Endothelial cell of umbilical vein (primary cell): Measurements from ENCODE around the gene LMAN2. TPM values are rescaled to one million over a fixed set of nuclear protein-coding genes. Genes with fewer than 3 reads are reported as not detected.
"Not testable (repeated sequence)": the region's sequence is repeated elsewhere in the genome, so short reads cannot be mapped to it uniquely, and the experiment has no call there.

ENCODE experiments used
- BruUV-seq: library from RNA; stranded (reverse); fragments of 400-500 nt; replicated peaks from 2 replicates; lab custom pipeline; 2021; lab: Mats Ljungman, UMichigan
- CTCF ChIA-PET: fragments of 300-600, 350-600 bp; sonication (Branson Sonifier 250); formaldehyde crosslinking; loops from one replicate; lab custom pipeline; 2021; ENCODE audit warnings: antibody characterized with exemption, inconsistent platforms; lab: Charles Lee
- POLR2A ChIA-PET: fragments of 300-600, 350-600 bp; sonication (Branson Sonifier 250); formaldehyde crosslinking; loops from one replicate; lab custom pipeline; 2021; ENCODE audit warnings: antibody characterized with exemption, inconsistent platforms; lab: Charles Lee
- DNase-seq: peaks from one replicate; pipeline ENCODE4 v3.0.0-alpha.2; 2011; ENCODE audit warnings: low read depth, low spot score
- FAIRE-seq: peaks from 2 replicates; lab custom pipeline; 2011; peaks lifted over from hg19 to GRCh38; lab: Jason Lieb, UNC
- H2AFZ ChIP-seq: 2 replicates; pipeline ENCODE4 v1.6.0; 2012; ENCODE audit warnings: low read depth, low read length, control low read depth, inconsistent platforms
- H3K27ac ChIP-seq: 2 replicates; pipeline ENCODE4 v1.5.1; 2011; ENCODE audit warnings: low read depth, mild to moderate bottlenecking, control low read depth, low read length, moderate library complexity; ENCODE audit not compliant: insufficient read depth
- H3K27me3 ChIP-seq, 2 experiments: 2 replicates each; pipeline versions ENCODE4 v1.6.0 to v1.6.1; 2011; ENCODE audit warnings: low read length in 2 of 2, mixed read lengths in 1 of 2; ENCODE audit not compliant: control insufficient read depth in 2 of 2, insufficient read depth in 2 of 2
- H3K36me3 ChIP-seq, 2 experiments: 2 replicates in 1 of 2; 3 replicates in 1 of 2; pipeline ENCODE4 v1.5.1; 2011; ENCODE audit warnings: low read length in 2 of 2, mild to moderate bottlenecking in 1 of 2, moderate library complexity in 1 of 2; ENCODE audit not compliant: control insufficient read depth in 2 of 2, insufficient read depth in 2 of 2; ENCODE audit errors: extremely low read depth in 1 of 2
- H3K4me1 ChIP-seq: 3 replicates; pipeline ENCODE4 v1.5.1; 2011; ENCODE audit warnings: mild to moderate bottlenecking, low read length; ENCODE audit not compliant: control insufficient read depth, insufficient read depth; ENCODE audit errors: extremely low read depth
- H3K4me2 ChIP-seq: 2 replicates; pipeline ENCODE4 v1.6.1; 2011; ENCODE audit warnings: low read length, control low read depth, mixed read lengths; ENCODE audit not compliant: insufficient read depth
- H3K4me3 ChIP-seq, 3 experiments: fragments of 200-600 bp in 1 of 3; sonication (generic), shearing (Covaris generic) in 1 of 3; replicated peaks in 1 of 3; 2 replicates each; pipeline ENCODE4 v1.5.1; 2011 to 2016; ENCODE audit warnings: control low read depth in 3 of 3, low read length in 3 of 3, mild to moderate bottlenecking in 2 of 3, inconsistent platforms in 1 of 3, low read depth in 1 of 3, moderate library complexity in 1 of 3; ENCODE audit not compliant: insufficient read depth in 1 of 3
- H3K79me2 ChIP-seq: 2 replicates; pipeline ENCODE4 v1.6.0; 2012; ENCODE audit warnings: low read length, inconsistent platforms; ENCODE audit not compliant: control insufficient read depth, insufficient read depth
- H3K9ac ChIP-seq: replicated peaks from 2 replicates; pipeline ENCODE3; 2011; ENCODE audit warnings: low read length, control low read depth; ENCODE audit not compliant: insufficient read depth; ENCODE audit errors: extremely low read depth
- H3K9me1 ChIP-seq: replicated peaks from 3 replicates; pipeline ENCODE4 v1.6.0; 2011; ENCODE audit warnings: mild to moderate bottlenecking, low read length; ENCODE audit not compliant: control insufficient read depth, insufficient read depth; ENCODE audit errors: extremely low read depth
- H3K9me3 ChIP-seq: replicated peaks from 2 replicates; pipeline ENCODE4 v1.5.1; 2012; ENCODE audit warnings: low read length, inconsistent platforms; ENCODE audit not compliant: control insufficient read depth, insufficient read depth
- H4K20me1 ChIP-seq: replicated peaks from 2 replicates; pipeline ENCODE3; 2011; ENCODE audit warnings: mild to moderate bottlenecking, low read length; ENCODE audit not compliant: control insufficient read depth, insufficient read depth; ENCODE audit errors: extremely low read depth
- CTCF ChIP-seq, 2 donors: IDR thresholded peaks; 1 replicate in 1 of 2; 2 replicates in 1 of 2; pipeline ENCODE4 v1.5.1; 2011; ENCODE audit warnings: low read length in 2 of 2, mild to moderate bottlenecking in 2 of 2, moderate library complexity in 2 of 2, control low read depth in 1 of 2, inconsistent platforms in 1 of 2, low read depth in 1 of 2; ENCODE audit not compliant: insufficient read depth in 1 of 2; ENCODE audit errors: extremely low read depth in 1 of 2
- EZH2 ChIP-seq: IDR thresholded peaks from 2 replicates; pipeline ENCODE4 v1.6.1; 2012; ENCODE audit warnings: borderline replicate concordance, low read depth, mild to moderate bottlenecking, moderate library complexity, low read length, inconsistent platforms; ENCODE audit not compliant: severe bottlenecking
- FOS ChIP-seq: IDR thresholded peaks from 2 replicates; pipeline ENCODE4 v1.6.1; 2011; ENCODE audit warnings: mild to moderate bottlenecking, low read length, moderate library complexity, borderline replicate concordance; ENCODE audit not compliant: insufficient read depth
- JUN ChIP-seq: IDR thresholded peaks from 2 replicates; pipeline ENCODE4 v1.6.1; 2011; ENCODE audit warnings: borderline replicate concordance, low read depth; ENCODE audit not compliant: insufficient read length, insufficient read depth
- MAX ChIP-seq: IDR thresholded peaks from 2 replicates; pipeline ENCODE4 v1.6.1; 2011; ENCODE audit not compliant: insufficient read depth, insufficient read length
- MYC ChIP-seq: IDR thresholded peaks from one replicate; pipeline ENCODE4 v1.6.1; 2011; ENCODE audit warnings: mild to moderate bottlenecking, low read depth, low read length
- POLR2A ChIP-seq: IDR thresholded peaks from 2 replicates; pipeline ENCODE4 v1.6.1; 2012; ENCODE audit warnings: low read depth, mild to moderate bottlenecking, control low read depth, low read length
- POLR2AphosphoS5 ChIP-seq: IDR thresholded peaks from 2 replicates; pipeline ENCODE4 v1.6.1; 2012; ENCODE audit warnings: low read depth, mild to moderate bottlenecking, control low read depth, low read length, moderate library complexity; ENCODE audit not compliant: insufficient read depth
- dilution Hi-C: fragments of 300-500 bp; cut with MboI; formaldehyde crosslinking; loops from one replicate; pipeline ENCODE4 v1.15.0; 2019; ENCODE audit warnings: low sequenced_read_pairs; ENCODE audit not compliant: extremely low pct_ligation_motif_present
- intact Hi-C: fragments of 100-400 bp; cut with micrococcal nuclease; formaldehyde crosslinking; loops from one replicate; pipeline ENCODE4 v1.10.0; 2022
- polyA plus RNA-seq, 4 experiments: library from polyadenylated mRNA; depleted of rRNA in 3 of 4; stranded (reverse) in 3 of 4; unstranded in 1 of 4; fragments of >200 nt; gene quantifications; 2 replicates each; pipeline versions ENCODE4 v1.2.1 to v1.2.3, GENCODE V29; 2011 to 2012; ENCODE audit warnings: missing spikeins in 1 of 4
- total RNA-seq: library from RNA; stranded (reverse); gene quantifications from 2 replicates; pipeline ENCODE4 v1.2.3, GENCODE V29; 2021

LMAN2 gene
- total and polyA plus RNA-seq, 2 donors (not counting 3 experiments of a cell fraction or from before 2014, with no cell fraction given), result 151 to 370 TPM

DNA sequence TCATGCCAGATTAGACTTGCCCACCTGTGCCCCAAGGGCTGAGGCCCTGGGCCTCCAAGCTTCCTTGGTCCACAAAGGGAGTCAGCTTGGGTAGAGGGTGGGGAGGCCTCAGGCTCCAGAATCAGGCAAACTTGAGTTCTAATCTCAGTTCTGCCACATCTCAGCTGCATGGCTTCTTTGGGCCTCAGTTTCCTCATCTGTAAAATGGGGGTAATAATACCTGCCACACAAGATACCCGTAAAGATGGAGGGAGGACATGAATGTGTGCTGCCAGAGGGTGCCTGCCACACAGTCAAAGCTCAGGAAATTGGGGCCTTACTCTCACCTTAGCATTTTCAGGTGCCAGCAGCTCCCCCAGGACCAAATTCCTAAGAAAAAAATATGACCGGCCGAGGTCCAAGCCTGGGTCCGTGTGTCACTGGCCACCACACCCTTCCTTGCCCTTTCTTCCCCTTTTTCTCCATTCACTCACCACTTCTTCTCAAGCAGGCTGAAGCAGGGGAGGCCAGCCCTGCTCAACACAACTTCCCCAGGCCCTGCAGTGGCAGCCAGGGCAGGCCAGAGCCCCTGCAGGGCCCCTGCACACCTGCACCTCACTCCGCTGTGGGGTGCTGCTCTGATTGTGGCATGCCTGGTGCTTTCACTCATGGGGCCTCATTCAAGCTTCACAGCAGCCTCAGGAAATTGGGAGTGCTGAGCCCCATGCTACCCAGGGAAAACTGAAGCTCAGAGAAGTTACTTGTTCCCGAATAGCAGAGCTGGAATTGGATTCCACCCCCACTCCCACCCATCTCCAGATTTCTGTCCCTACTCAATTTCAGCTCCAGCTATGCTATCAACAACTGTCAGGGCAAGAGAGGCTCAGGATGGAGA lies 10.2 kb upstream of the LMAN2 start:
- no TSS peak for BruUV-seq
- Histone ChIP-seq H3K9me1 (no peaks in the 10 kb centered on the region), H3K79me2 (no peaks in the 10 kb centered on the region), H4K20me1 (no peaks in the 10 kb centered on the region), H3K9me3 (no peaks in the 10 kb centered on the region), H3K27ac (no peak overlapping the region), H3K4me3 (no peak overlapping the region), H3K9ac (no peak overlapping the region), H3K27me3 (no peaks in the 10 kb centered on the region), H3K4me2 (no peak overlapping the region), H2AFZ (no peak overlapping the region), H3K4me1 (peaks cover 25% of the 10 kb centered on the region), H3K36me3 (no peaks in the 10 kb centered on the region)
- ChIA-PET CTCF (interaction anchor here (1.0 to 2.4 kb wide), 6 partner anchors 9 to 250 kb away, joined by 3 to 15 read pairs (median 6); partner anchors contain the start of gene LMAN2), POLR2A (interaction anchor here (1.1 kb wide), 1 partner anchor 11 kb away, joined by 6 read pairs; the partner anchor contains the start of gene LMAN2)
- no peak for FAIRE-seq
- intact Hi-C loops, result no loop called here
- no peak for DNase-seq
- TF ChIP-seq MYC (no peak), FOS (no peak), CTCF (IDR thresholded peaks at IDR 0.05; ENCODE audit: extremely low read depth in 1 of 2, insufficient read depth in 1 of 2, low read depth in 1 of 2, low read length in 2 of 2) (no peak), POLR2A (no peak), MAX (no peak), JUN (no peak), POLR2AphosphoS5 (no peak), EZH2 (no peak)
- dilution Hi-C loops, result loop anchor here (5.0 kb wide), 1 partner anchor 39 kb away; no protein-coding TSS in a partner anchor

DNA sequence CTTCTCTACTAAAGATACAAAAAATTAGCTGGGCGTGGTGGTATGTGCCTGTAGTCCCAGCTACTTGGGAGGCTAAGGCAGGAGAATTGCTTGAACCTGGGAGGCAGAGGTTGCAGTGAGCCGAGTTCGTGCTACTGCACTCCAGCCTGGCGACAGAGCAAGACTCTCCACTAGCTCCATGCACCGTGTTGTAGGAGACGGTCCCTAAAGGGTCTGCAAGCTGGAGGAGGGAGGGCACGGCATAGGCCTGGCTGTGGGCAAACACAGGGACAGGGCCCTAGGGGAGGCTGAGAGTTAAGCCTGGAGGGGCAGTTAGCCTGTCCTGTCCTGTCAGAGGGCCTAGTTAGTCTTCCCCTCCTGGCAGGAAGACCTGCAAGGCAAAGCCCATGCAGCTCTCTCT lies 9.3 kb upstream of the LMAN2 start:
- dilution Hi-C loops, result loop anchor here (5.0 kb wide), 1 partner anchor 38 kb away; no protein-coding TSS in a partner anchor
- FAIRE-seq, H3K9me1 ChIP-seq, BruUV-seq, H3K4me2 ChIP-seq, intact Hi-C loops, H3K4me3 ChIP-seq, H3K27ac ChIP-seq, H3K27me3 ChIP-seq, DNase-seq, H3K36me3 ChIP-seq, H2AFZ ChIP-seq, H3K9me3 ChIP-seq, H3K79me2 ChIP-seq, H4K20me1 ChIP-seq, H3K9ac ChIP-seq: not testable (repeated sequence)
- CTCF ChIA-PET, result interaction anchor here (1.2 to 2.4 kb wide), 5 partner anchors 10 to 249 kb away, joined by 3 to 15 read pairs (median 8); no protein-coding TSS in a partner anchor
- POLR2A ChIA-PET, result interaction anchor here (1.0 to 1.1 kb wide), 2 partner anchors 10 kb away, joined by 3 to 6 read pairs; partner anchors contain the start of gene LMAN2
- H3K4me1 ChIP-seq, result peaks cover 19% of the 10 kb centered on the region
